DND-41 (cell line): ENCODE data around the gene NUTM1.
"Not testable (repeated sequence)": the region's sequence is repeated elsewhere in the genome, so short reads cannot be mapped to it uniquely, and the experiment has no call there.

Experiments used
- ATAC-seq: fragments of 200-7000 bp; cut with Tn5 transposase; 3 replicates; pipeline ENCODE4 v1.9.1; 2021; ENCODE audit warnings: low read depth; ENCODE audit not compliant: insufficient read depth
- DNase-seq: peaks from one replicate; pipeline ENCODE4 v3.0.0-alpha.2; 2020
- H2AFZ ChIP-seq: 2 replicates; pipeline ENCODE4 v1.6.0; 2012; ENCODE audit warnings: low read depth, low read length
- H3K27ac ChIP-seq: 2 replicates; pipeline ENCODE4 v1.5.1; 2012; ENCODE audit warnings: low read length, inconsistent platforms
- H3K27me3 ChIP-seq: fragments of 200-600 bp; sonication (generic); 2 replicates; pipeline ENCODE4 v1.6.0; 2012; ENCODE audit warnings: low read length, mild to moderate bottlenecking, inconsistent platforms; ENCODE audit not compliant: insufficient read depth, poor library complexity
- H3K36me3 ChIP-seq: 2 replicates; pipeline ENCODE4 v1.5.1; 2012; ENCODE audit warnings: low read length, inconsistent platforms; ENCODE audit not compliant: insufficient read depth
- H3K4me1 ChIP-seq: 2 replicates; pipeline ENCODE4 v1.5.1; 2012; ENCODE audit warnings: mild to moderate bottlenecking, low read length; ENCODE audit not compliant: insufficient read depth
- H3K4me2 ChIP-seq: 2 replicates; pipeline ENCODE4 v1.6.0; 2012; ENCODE audit warnings: mild to moderate bottlenecking, moderate library complexity, low read length, inconsistent platforms; ENCODE audit not compliant: insufficient read depth
- H3K4me3 ChIP-seq, 2 experiments: fragments of 200-600 bp in 1 of 2; shearing (Covaris generic) in 1 of 2; 2 replicates each; pipeline ENCODE4 v1.5.1; 2012 to 2016; ENCODE audit warnings: inconsistent platforms in 2 of 2, low read length in 2 of 2, mild to moderate bottlenecking in 2 of 2, low read depth in 1 of 2, moderate library complexity in 1 of 2
- H3K79me2 ChIP-seq: 2 replicates; pipeline ENCODE4 v1.6.0; 2012; ENCODE audit warnings: low read length, inconsistent platforms; ENCODE audit not compliant: insufficient read depth
- H3K9ac ChIP-seq: 2 replicates; pipeline ENCODE4 v1.6.0; 2012; ENCODE audit warnings: low read depth, mild to moderate bottlenecking, inconsistent platforms, low read length, moderate library complexity
- H3K9me3 ChIP-seq: 2 replicates; pipeline ENCODE4 v1.5.1; 2012; ENCODE audit warnings: low read length, moderate library complexity, mild to moderate bottlenecking, inconsistent platforms; ENCODE audit not compliant: insufficient read depth, severe bottlenecking
- H4K20me1 ChIP-seq: 2 replicates; pipeline ENCODE4 v1.6.0; 2012; ENCODE audit warnings: low read length; ENCODE audit not compliant: insufficient read depth
- EZH2 ChIP-seq: IDR thresholded peaks from 3 replicates; pipeline ENCODE4 v1.6.1; 2012; ENCODE audit warnings: borderline replicate concordance, low read depth, mild to moderate bottlenecking, moderate library complexity, low read length, inconsistent platforms; ENCODE audit not compliant: severe bottlenecking
- TF ChIP-seq, protein P1 (sequence below): IDR thresholded peaks from 2 replicates; pipeline ENCODE4 v1.5.1; 2012; ENCODE audit warnings: borderline replicate concordance, low read length, moderate library complexity, mild to moderate bottlenecking; ENCODE audit not compliant: poor library complexity, severe bottlenecking; ENCODE audit errors: extremely low read depth

The NUTM1 gene

DNA sequence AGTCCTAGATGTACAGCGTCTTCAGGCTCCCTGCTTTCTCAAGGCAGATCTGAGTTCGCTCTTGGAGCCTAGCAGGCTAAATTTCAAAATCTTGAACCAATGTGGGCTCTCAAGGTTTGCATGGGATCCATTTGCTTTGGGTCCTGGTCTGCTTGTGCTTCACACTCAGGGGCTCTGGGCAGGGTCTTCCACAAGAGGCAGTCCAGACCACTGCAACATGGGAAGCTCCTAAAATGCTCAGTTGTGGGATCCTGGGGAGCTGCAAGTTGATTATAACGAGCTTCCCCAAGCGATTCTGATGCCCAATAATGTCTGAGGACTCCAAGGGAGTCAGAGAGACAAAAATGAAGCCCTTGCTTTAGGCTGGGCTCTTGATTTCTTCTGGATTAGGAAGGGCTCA is 6.7 kb downstream of the NUTM1 start:
- Histone ChIP-seq H3K9ac (no peak overlapping the region), H3K9me3 (no peaks in the 10 kb centered on the region), H3K27ac (no peak overlapping the region), H4K20me1 (no peaks in the 10 kb centered on the region), H3K27me3 (no peaks in the 10 kb centered on the region), H3K4me1 (no peaks in the 10 kb centered on the region), H3K79me2 (no peaks in the 10 kb centered on the region), H2AFZ (no peak overlapping the region), H3K4me2 (no peak overlapping the region), H3K36me3 (no peaks in the 10 kb centered on the region; the same call in 1 of the 2 replicates), H3K4me3 (no peak overlapping the region)
- DNase-seq (no peak), ATAC-seq (no peak)
- no peak for TF ChIP-seq EZH2
- TF ChIP-seq, protein P1, sequence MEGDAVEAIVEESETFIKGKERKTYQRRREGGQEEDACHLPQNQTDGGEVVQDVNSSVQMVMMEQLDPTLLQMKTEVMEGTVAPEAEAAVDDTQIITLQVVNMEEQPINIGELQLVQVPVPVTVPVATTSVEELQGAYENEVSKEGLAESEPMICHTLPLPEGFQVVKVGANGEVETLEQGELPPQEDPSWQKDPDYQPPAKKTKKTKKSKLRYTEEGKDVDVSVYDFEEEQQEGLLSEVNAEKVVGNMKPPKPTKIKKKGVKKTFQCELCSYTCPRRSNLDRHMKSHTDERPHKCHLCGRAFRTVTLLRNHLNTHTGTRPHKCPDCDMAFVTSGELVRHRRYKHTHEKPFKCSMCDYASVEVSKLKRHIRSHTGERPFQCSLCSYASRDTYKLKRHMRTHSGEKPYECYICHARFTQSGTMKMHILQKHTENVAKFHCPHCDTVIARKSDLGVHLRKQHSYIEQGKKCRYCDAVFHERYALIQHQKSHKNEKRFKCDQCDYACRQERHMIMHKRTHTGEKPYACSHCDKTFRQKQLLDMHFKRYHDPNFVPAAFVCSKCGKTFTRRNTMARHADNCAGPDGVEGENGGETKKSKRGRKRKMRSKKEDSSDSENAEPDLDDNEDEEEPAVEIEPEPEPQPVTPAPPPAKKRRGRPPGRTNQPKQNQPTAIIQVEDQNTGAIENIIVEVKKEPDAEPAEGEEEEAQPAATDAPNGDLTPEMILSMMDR = no peak

DNA sequence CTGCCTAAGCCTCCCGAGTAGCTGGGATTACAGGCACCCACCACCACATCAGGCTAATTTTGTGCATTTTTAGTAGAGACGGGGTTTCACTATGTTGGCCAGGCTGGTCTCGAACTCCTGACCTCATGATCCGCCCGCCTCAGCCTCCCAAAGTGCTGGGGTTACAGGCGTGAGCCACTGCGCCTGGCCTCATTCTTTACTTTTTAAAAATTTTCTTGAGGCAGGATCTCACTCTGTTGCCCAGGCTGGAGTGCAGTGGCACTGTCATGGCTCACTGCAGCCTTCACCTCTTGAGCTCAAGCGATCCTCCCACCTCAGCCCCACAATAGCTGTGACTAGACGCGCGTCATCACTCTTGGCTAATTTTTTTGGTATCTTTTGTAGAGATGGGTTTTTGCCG is 9.9 kb downstream of the NUTM1 start:
- not testable (repeated sequence) for H3K9ac ChIP-seq, H3K9me3 ChIP-seq, H3K27me3 ChIP-seq, H3K36me3 ChIP-seq, H3K27ac ChIP-seq, DNase-seq, H3K79me2 ChIP-seq, ATAC-seq, H3K4me1 ChIP-seq, H3K4me2 ChIP-seq, H4K20me1 ChIP-seq, H3K4me3 ChIP-seq, H2AFZ ChIP-seq

DNA sequence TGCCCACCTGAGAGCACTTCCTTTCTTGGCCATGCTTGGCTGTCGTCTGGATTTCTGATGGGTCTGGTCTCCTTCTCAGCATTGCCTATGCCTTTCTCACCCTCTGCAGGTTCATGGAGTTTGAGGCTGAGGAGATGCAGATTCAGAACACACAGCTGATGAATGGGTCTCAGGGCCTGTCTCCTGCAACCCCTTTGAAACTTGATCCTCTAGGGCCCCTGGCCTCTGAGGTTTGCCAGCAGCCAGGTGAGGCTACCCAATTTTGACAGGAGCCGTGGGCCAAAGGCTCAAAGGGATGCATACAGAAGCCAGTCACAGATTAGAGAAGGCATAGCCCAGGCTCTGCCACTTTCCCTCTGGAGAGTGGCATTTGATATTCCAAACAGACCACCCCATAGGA is 10.5 kb downstream of the NUTM1 start:
- Histone ChIP-seq H3K79me2 (no peaks in the 10 kb centered on the region), H3K4me1 (no peaks in the 10 kb centered on the region), H3K9me3 (no peaks in the 10 kb centered on the region), H3K27ac (no peak overlapping the region), H3K4me3 (no peak overlapping the region), H3K36me3 (peaks cover 10% of the 10 kb centered on the region), H3K9ac (no peak overlapping the region), H4K20me1 (no peaks in the 10 kb centered on the region), H3K27me3 (no peaks in the 10 kb centered on the region), H2AFZ (no peak overlapping the region), H3K4me2 (no peak overlapping the region)
- no peak for TF ChIP-seq EZH2
- ATAC-seq (no peak), DNase-seq (no peak)

DNA sequence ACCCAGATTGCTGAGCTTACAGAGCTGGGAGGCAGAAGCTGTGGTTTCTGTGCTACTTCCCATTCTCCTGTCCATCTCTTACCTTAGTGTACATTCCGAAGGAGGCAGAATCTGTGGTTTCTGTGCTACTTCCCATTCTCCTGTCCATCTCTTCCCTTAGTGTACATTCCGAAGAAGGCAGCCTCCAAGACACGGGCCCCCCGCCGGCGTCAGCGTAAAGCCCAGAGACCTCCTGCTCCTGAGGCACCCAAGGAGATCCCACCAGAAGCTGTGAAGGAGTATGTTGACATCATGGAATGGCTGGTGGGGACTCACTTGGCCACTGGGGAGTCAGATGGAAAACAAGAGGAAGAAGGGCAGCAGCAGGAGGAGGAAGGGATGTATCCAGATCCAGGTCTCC is 11.2 kb downstream of the NUTM1 start:
- Histone ChIP-seq H3K9me3 (no peaks in the 10 kb centered on the region), H3K79me2 (no peaks in the 10 kb centered on the region), H3K9ac (no peak overlapping the region), H3K4me2 (no peak overlapping the region), H3K27me3 (no peaks in the 10 kb centered on the region), H3K27ac (no peak overlapping the region), H3K36me3 (peaks cover 15% of the 10 kb centered on the region), H3K4me1 (no peaks in the 10 kb centered on the region), H4K20me1 (no peaks in the 10 kb centered on the region), H3K4me3 (no peak overlapping the region), H2AFZ (no peak overlapping the region)
- DNase-seq = no peak
- ATAC-seq = no peak
- TF ChIP-seq, protein P1 = no peak
- TF ChIP-seq EZH2 = no peak

DNA sequence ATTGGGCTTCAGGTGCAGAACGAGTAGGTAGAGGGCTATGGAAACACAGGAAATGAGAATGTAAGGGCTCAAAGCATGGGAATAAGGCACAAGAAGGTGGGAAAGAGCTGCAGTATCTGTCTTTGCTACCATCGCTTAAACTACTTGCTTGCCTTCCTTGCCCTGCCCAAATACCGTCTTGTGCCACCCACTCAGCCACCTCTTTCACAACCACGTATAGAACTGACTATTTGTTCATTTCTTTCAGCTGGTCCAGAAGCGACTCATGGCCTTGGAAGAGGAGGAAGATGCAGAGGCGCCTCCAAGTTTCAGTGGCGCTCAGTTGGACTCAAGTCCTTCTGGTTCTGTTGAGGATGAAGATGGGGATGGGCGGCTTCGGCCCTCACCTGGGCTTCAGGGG is 12.1 kb downstream of the NUTM1 start:
- H3K27me3 ChIP-seq = no peaks in the 10 kb centered on the region
- H3K4me2 ChIP-seq = no peak overlapping the region
- H3K4me1 ChIP-seq = no peaks in the 10 kb centered on the region
- DNase-seq (no peak), ATAC-seq (no peak)
- no peak overlapping the region for H2AFZ ChIP-seq
- no peak overlapping the region for H3K4me3 ChIP-seq
- H3K79me2 ChIP-seq = no peaks in the 10 kb centered on the region
- H4K20me1 ChIP-seq = no peaks in the 10 kb centered on the region
- H3K9ac ChIP-seq = no peak overlapping the region
- no peaks in the 10 kb centered on the region for H3K9me3 ChIP-seq
- no peak overlapping the region for H3K27ac ChIP-seq
- TF ChIP-seq EZH2 = no peak
- H3K36me3 ChIP-seq = peaks cover 25% of the 10 kb centered on the region
